ENCODE measurements around the gene CFAP54. TPM values are rescaled to one million over a fixed set of nuclear protein-coding genes. Genes with fewer than 3 reads are reported as not detected.

Gene CFAP54
- total RNA-seq, 1 experiment from 2014 or later = 0.09 TPM

DNA sequence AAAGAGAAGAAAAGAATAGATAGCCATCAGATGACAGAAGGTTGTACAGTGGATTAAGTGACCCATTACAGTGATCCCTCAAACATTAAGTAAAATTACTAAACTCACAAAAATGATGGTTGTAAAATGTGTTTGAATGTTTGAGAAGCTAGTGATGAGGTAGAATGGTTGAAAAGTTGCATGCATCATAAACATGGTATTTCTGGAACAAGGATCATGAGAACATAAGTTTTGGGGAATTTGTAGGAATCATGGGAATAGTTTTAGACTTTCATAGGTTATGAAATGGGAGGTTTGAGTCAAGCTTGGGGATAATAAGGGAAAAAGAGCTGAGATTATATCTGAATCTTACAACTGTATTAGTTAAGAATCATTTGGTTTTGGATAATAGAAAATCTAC, 383.6 kb downstream of the CFAP54 start:
- Mint-ChIP-seq H3K4me3 (no peak overlapping the region), H3K9me3 (peaks cover 8% of the 10 kb centered on the region), H3K27me3 (ENCODE audit: low read depth) (no peaks in the 10 kb centered on the region), H3K36me3 (no peaks in the 10 kb centered on the region), H3K27ac (no peak overlapping the region), H3K4me1 (no peaks in the 10 kb centered on the region)
- POLR2A ChIA-PET = no interaction called here
- DNase-seq (ENCODE audit: low spot score) = no peak
- no peak for ATAC-seq
- CTCF ChIA-PET = no interaction called here
- TF ChIP-seq ZNF396 (CRISPR knock-in tag; IDR thresholded peaks at IDR 0.05; ENCODE audit: borderline replicate concordance) (no peak), MXD4 (CRISPR knock-in tag; IDR thresholded peaks at IDR 0.05; ENCODE audit: borderline replicate concordance) (no peak), EMX1 (CRISPR knock-in tag; IDR thresholded peaks at IDR 0.05) (no peak), PRRX2 (CRISPR knock-in tag; IDR thresholded peaks at IDR 0.05) (no peak), GRHL2 (CRISPR knock-in tag; IDR thresholded peaks at IDR 0.05; ENCODE audit: insufficient replicate concordance, severe bottlenecking) (no peak)
- TF ChIP-seq, protein P1, sequence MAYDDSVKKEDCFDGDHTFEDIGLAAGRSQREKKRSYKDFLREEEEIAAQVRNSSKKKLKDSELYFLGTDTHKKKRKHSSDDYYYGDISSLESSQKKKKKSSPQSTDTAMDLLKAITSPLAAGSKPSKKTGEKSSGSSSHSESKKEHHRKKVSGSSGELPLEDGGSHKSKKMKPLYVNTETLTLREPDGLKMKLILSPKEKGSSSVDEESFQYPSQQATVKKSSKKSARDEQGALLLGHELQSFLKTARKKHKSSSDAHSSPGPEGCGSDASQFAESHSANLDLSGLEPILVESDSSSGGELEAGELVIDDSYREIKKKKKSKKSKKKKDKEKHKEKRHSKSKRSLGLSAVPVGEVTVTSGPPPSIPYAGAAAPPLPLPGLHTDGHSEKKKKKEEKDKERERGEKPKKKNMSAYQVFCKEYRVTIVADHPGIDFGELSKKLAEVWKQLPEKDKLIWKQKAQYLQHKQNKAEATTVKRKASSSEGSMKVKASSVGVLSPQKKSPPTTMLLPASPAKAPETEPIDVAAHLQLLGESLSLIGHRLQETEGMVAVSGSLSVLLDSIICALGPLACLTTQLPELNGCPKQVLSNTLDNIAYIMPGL (CRISPR knock-in tag; IDR thresholded peaks at IDR 0.05) = no peak

- CTCF ChIA-PET = interaction anchor here (0.6 kb wide), 1 partner anchor 545 kb away, joined by 3 read pairs; no protein-coding TSS in a partner anchor
- TF ChIP-seq ZNF121 (CRISPR knock-in tag; IDR thresholded peaks at IDR 0.05) (no peak), E2F5 (CRISPR knock-in tag; IDR thresholded peaks at IDR 0.05) (no peak), EMX1 (CRISPR knock-in tag; IDR thresholded peaks at IDR 0.05) (no peak), SMAD3 (CRISPR knock-in tag; IDR thresholded peaks at IDR 0.05; ENCODE audit: borderline replicate concordance) (no peak), ZNF423 (CRISPR knock-in tag; IDR thresholded peaks at IDR 0.05) (no peak), AFF4 (CRISPR knock-in tag; IDR thresholded peaks at IDR 0.05; ENCODE audit: borderline replicate concordance) (no peak), PRDM15 (CRISPR knock-in tag; IDR thresholded peaks at IDR 0.05) (no peak), SMAD4 (CRISPR knock-in tag; IDR thresholded peaks at IDR 0.05) (no peak)
- Mint-ChIP-seq H3K9me3 (peaks cover 8% of the 10 kb centered on the region), H3K27me3 (ENCODE audit: low read depth) (no peaks in the 10 kb centered on the region), H3K36me3 (no peaks in the 10 kb centered on the region), H3K4me3 (no peak overlapping the region), H3K27ac (no peak overlapping the region), H3K4me1 (no peaks in the 10 kb centered on the region)
- DNase-seq (ENCODE audit: low spot score) (no peak), ATAC-seq (no peak)
- POLR2A ChIA-PET = no interaction called here
Observed at GRCh38 chr12:96874211-96874610, 384.8 kb downstream of the CFAP54 start.

GRCh38 chr12:96876966-96877365, 387.6 kb downstream of the CFAP54 start:
- Mint-ChIP-seq H3K27me3 (ENCODE audit: low read depth) (no peaks in the 10 kb centered on the region), H3K4me1 (no peaks in the 10 kb centered on the region), H3K4me3 (no peak overlapping the region), H3K27ac (no peak overlapping the region), H3K36me3 (no peaks in the 10 kb centered on the region), H3K9me3 (peaks cover 12% of the 10 kb centered on the region)
- TF ChIP-seq CREM (CRISPR knock-in tag; IDR thresholded peaks at IDR 0.05) = no peak
- no peak for TF ChIP-seq ZBTB21 (CRISPR knock-in tag; IDR thresholded peaks at IDR 0.05; ENCODE audit: borderline replicate concordance)
- TF ChIP-seq ZNF138 (CRISPR knock-in tag; conservative IDR thresholded peaks at IDR 0.05) = no peak
- TF ChIP-seq ZNF416 (CRISPR knock-in tag; IDR thresholded peaks at IDR 0.05) = no peak
- no peak for TF ChIP-seq ERG (CRISPR knock-in tag; IDR thresholded peaks at IDR 0.05)
- TF ChIP-seq TEAD4 (CRISPR knock-in tag; IDR thresholded peaks at IDR 0.05) = no peak
- no peak for TF ChIP-seq PRRX2 (CRISPR knock-in tag; IDR thresholded peaks at IDR 0.05)
- no peak for TF ChIP-seq CBFB (CRISPR knock-in tag; IDR thresholded peaks at IDR 0.05; ENCODE audit: low read depth)
- no peak for DNase-seq (ENCODE audit: low spot score)
- ChIA-PET POLR2A (no interaction called here), CTCF (no interaction called here)
- no peak for ATAC-seq
